Liver (tissue), 9 donors: ENCODE data around the gene XPNPEP3. TPM values are rescaled to one million over a fixed set of nuclear protein-coding genes. Genes with fewer than 3 reads are reported as not detected.

ENCODE experiments used
- DNase-seq: peaks from one replicate; pipeline ENCODE4 v3.0.0-alpha.2; 2017; ENCODE audit warnings: low spot score
- H3K27ac ChIP-seq, 2 donors: one replicate each; pipeline ENCODE4 v1.7.0; 2013; ENCODE audit warnings: inconsistent platforms in 2 of 2, low read length in 2 of 2, control low read depth in 1 of 2, low read depth in 1 of 2, mild to moderate bottlenecking in 1 of 2
- H3K27me3 ChIP-seq, 4 donors: one replicate each; pipeline versions ENCODE4 v1.6.1 to v1.7.0; 2013; ENCODE audit warnings: low read length in 3 of 4, inconsistent platforms in 1 of 4, mild to moderate bottlenecking in 1 of 4, moderate library complexity in 1 of 4; ENCODE audit not compliant: control insufficient read depth in 4 of 4, insufficient read depth in 4 of 4
- H3K36me3 ChIP-seq, 4 donors: one replicate each; pipeline versions ENCODE4 v1.6.1 to v1.7.0; 2013; ENCODE audit warnings: low read length in 3 of 4, mild to moderate bottlenecking in 3 of 4, low read depth in 1 of 4, moderate library complexity in 1 of 4; ENCODE audit not compliant: control insufficient read depth in 4 of 4, insufficient read depth in 3 of 4
- H3K4me1 ChIP-seq, 4 donors: one replicate each; pipeline versions ENCODE4 v1.6.1 to v1.7.0; 2013; ENCODE audit warnings: low read length in 3 of 4, mild to moderate bottlenecking in 3 of 4, moderate library complexity in 1 of 4; ENCODE audit not compliant: control insufficient read depth in 4 of 4, insufficient read depth in 4 of 4
- H3K4me3 ChIP-seq, 3 donors: one replicate each; pipeline versions ENCODE4 v1.6.1 to v1.7.0; 2013; ENCODE audit warnings: low read length in 3 of 3, control low read depth in 1 of 3, low read depth in 1 of 3, mild to moderate bottlenecking in 1 of 3
- H3K9ac ChIP-seq, 2 donors: one replicate each; pipeline ENCODE4 v1.7.0; 2013; ENCODE audit warnings: low read length in 2 of 2, mild to moderate bottlenecking in 2 of 2, moderate library complexity in 2 of 2, control low read depth in 1 of 2, low read depth in 1 of 2
- H3K9me3 ChIP-seq, 4 donors: one replicate each; pipeline versions ENCODE4 v1.6.1 to v1.7.0; 2013; ENCODE audit warnings: low read length in 3 of 4; ENCODE audit not compliant: control insufficient read depth in 4 of 4
- EGR1 ChIP-seq, 2 donors: IDR thresholded peaks; 2 replicates each; pipeline ENCODE4 v1.6.1; 2016 to 2018; ENCODE audit warnings: antibody characterized with exemption in 2 of 2, low read depth in 2 of 2
- FOXA1 ChIP-seq: IDR thresholded peaks from 2 replicates; pipeline ENCODE4 v1.6.1; 2016; ENCODE audit warnings: antibody characterized with exemption
- FOXA2 ChIP-seq: IDR thresholded peaks from 2 replicates; pipeline ENCODE4 v1.6.1; 2016; ENCODE audit warnings: antibody characterized with exemption
- GABPA ChIP-seq, 2 donors: IDR thresholded peaks in 1 of 2; conservative IDR thresholded peaks in 1 of 2; 2 replicates each; pipeline ENCODE4 v1.6.1; 2016; ENCODE audit warnings: antibody characterized with exemption in 2 of 2, mild to moderate bottlenecking in 1 of 2, moderate library complexity in 1 of 2
- HNF4A ChIP-seq, 2 donors: conservative IDR thresholded peaks; 2 replicates each; pipeline ENCODE4 v1.6.1; 2016; ENCODE audit warnings: antibody characterized with exemption in 2 of 2, mild to moderate bottlenecking in 2 of 2
- HNF4G ChIP-seq: IDR thresholded peaks from 2 replicates; pipeline ENCODE4 v1.6.1; 2016; ENCODE audit warnings: antibody characterized with exemption
- JUND ChIP-seq, 2 donors: IDR thresholded peaks; 2 replicates each; pipeline ENCODE4 v1.6.1; 2016; ENCODE audit warnings: antibody characterized with exemption in 2 of 2
- NR2F2 ChIP-seq: IDR thresholded peaks from 2 replicates; pipeline ENCODE4 v1.6.1; 2016; ENCODE audit warnings: antibody characterized with exemption
- RAD21 ChIP-seq, 2 donors: IDR thresholded peaks; 2 replicates each; pipeline ENCODE4 v1.6.1; 2016; ENCODE audit warnings: antibody characterized with exemption in 2 of 2, mild to moderate bottlenecking in 2 of 2
- RXRA ChIP-seq, 2 donors: IDR thresholded peaks; 2 replicates each; pipeline ENCODE4 v1.6.1; 2017 to 2018; ENCODE audit warnings: antibody characterized with exemption in 2 of 2, mild to moderate bottlenecking in 1 of 2
- SP1 ChIP-seq: IDR thresholded peaks from 2 replicates; pipeline ENCODE4 v1.6.1; 2018; ENCODE audit warnings: antibody characterized with exemption, mild to moderate bottlenecking
- TAF1 ChIP-seq: conservative IDR thresholded peaks from 2 replicates; pipeline ENCODE4 v1.6.1; 2016; ENCODE audit warnings: antibody characterized with exemption, mild to moderate bottlenecking
- YY1 ChIP-seq: IDR thresholded peaks from 2 replicates; pipeline ENCODE4 v1.6.1; 2016; ENCODE audit warnings: antibody characterized with exemption, mild to moderate bottlenecking
- WGBS: extraction: QIAGEN DNeasy Blood & Tissue Kit; methylation state at CpG from one replicate; pipeline ENCODE4 v1.1.7; 2013; 5-methylcytosine and 5-hydroxymethylcytosine counted together
- polyA plus RNA-seq, 2 donors: library from polyadenylated mRNA; stranded (reverse) in 1 of 2; unstranded in 1 of 2; fragments of 200-250 nt in 1 of 2; fragments of >200 nt in 1 of 2; fragmentation: Nextera tagmentation in 1 of 2; extraction: Ambion mirVana in 1 of 2; gene quantifications; one replicate each; pipeline versions ENCODE4 v1.2.1 to v1.2.3, GENCODE V29; 2013 to 2015
- total RNA-seq, 2 donors: library from RNA; depleted of rRNA; stranded (reverse); fragments of >200 nt; gene quantifications; one replicate each; pipeline ENCODE4 v1.2.3, GENCODE V29; 2014
- TF ChIP-seq, protein P1 (sequence below): IDR thresholded peaks from 2 replicates; pipeline ENCODE4 v1.6.1; 2016; ENCODE audit warnings: antibody characterized with exemption, mild to moderate bottlenecking
- TF ChIP-seq, protein P2 (sequence below): IDR thresholded peaks from 2 replicates; pipeline ENCODE4 v1.6.1; 2016; ENCODE audit warnings: antibody characterized with exemption
- TF ChIP-seq, protein P3 (sequence below): IDR thresholded peaks from 2 replicates; pipeline ENCODE4 v1.6.1; 2016; ENCODE audit warnings: antibody characterized with exemption
- TF ChIP-seq, protein P4 (sequence below): fragments of 150-350 bp; IDR thresholded peaks from 2 replicates; pipeline ENCODE4 v1.5.1; 2017; ENCODE audit warnings: improper control_type of control experiment, low read depth, low read length; ENCODE audit not compliant: missing input control
- TF ChIP-seq, protein P5 (sequence below): IDR thresholded peaks from 2 replicates; pipeline ENCODE4 v1.6.1; 2016; ENCODE audit warnings: antibody characterized with exemption
- donor health status: healthy.
- donor health status: healthy.
- donor health status: healthy.
- donor health status: healthy.
- donor health status: healthy.

Gene XPNPEP3
- total and polyA plus RNA-seq, 4 donors = 5.5 to 16.4 (median 8.6) TPM

DNA sequence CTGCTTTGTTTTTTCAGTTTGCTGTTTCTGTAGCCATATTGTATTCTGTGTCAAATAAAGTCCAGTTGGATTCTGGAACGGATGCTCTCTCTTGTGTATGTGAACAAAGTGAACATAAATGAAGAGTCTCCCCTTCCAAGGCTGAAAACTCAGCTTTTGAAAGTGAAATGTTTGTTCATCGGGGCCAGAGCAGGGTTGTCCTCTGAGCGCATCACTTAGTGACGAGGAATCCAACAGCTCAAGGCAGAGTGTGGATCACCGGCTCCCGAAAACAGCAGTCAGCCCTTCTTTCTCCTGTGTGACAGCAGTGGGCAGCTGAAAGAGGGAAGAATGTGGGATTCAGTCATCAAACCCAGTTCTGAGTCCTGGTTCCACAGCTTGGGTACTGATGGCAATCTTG, 115.6 kb downstream of the XPNPEP3 start:
- 97% methylated on average over 6 of the region's 6 CpGs for WGBS
- Histone ChIP-seq H3K36me3 (peaks cover 8 to 29% (median 16%) of the 10 kb centered on the region in 4 donors), H3K4me3 (no peak overlapping the region), H3K4me1 (no peaks in the 10 kb centered on the region), H3K27me3 (no peaks in the 10 kb centered on the region), H3K9me3 (no peaks in the 10 kb centered on the region), H3K9ac (no peak overlapping the region), H3K27ac (no peak overlapping the region)
- DNase-seq = no peak
- no peak for TF ChIP-seq FOXA1
- TF ChIP-seq, protein P1, sequence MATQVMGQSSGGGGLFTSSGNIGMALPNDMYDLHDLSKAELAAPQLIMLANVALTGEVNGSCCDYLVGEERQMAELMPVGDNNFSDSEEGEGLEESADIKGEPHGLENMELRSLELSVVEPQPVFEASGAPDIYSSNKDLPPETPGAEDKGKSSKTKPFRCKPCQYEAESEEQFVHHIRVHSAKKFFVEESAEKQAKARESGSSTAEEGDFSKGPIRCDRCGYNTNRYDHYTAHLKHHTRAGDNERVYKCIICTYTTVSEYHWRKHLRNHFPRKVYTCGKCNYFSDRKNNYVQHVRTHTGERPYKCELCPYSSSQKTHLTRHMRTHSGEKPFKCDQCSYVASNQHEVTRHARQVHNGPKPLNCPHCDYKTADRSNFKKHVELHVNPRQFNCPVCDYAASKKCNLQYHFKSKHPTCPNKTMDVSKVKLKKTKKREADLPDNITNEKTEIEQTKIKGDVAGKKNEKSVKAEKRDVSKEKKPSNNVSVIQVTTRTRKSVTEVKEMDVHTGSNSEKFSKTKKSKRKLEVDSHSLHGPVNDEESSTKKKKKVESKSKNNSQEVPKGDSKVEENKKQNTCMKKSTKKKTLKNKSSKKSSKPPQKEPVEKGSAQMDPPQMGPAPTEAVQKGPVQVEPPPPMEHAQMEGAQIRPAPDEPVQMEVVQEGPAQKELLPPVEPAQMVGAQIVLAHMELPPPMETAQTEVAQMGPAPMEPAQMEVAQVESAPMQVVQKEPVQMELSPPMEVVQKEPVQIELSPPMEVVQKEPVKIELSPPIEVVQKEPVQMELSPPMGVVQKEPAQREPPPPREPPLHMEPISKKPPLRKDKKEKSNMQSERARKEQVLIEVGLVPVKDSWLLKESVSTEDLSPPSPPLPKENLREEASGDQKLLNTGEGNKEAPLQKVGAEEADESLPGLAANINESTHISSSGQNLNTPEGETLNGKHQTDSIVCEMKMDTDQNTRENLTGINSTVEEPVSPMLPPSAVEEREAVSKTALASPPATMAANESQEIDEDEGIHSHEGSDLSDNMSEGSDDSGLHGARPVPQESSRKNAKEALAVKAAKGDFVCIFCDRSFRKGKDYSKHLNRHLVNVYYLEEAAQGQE = no peak
- no peak for TF ChIP-seq TAF1
- TF ChIP-seq, protein P2, sequence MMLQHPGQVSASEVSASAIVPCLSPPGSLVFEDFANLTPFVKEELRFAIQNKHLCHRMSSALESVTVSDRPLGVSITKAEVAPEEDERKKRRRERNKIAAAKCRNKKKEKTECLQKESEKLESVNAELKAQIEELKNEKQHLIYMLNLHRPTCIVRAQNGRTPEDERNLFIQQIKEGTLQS = no peak
- TF ChIP-seq HNF4A (conservative IDR thresholded peaks at IDR 0.05) = no peak
- TF ChIP-seq RAD21 (IDR thresholded peaks at IDR 0.05) = no peak
- no peak for TF ChIP-seq FOXA2
- TF ChIP-seq EGR1 (IDR thresholded peaks at IDR 0.05; ENCODE audit: low read depth in 2 of 2) = no peak

DNA sequence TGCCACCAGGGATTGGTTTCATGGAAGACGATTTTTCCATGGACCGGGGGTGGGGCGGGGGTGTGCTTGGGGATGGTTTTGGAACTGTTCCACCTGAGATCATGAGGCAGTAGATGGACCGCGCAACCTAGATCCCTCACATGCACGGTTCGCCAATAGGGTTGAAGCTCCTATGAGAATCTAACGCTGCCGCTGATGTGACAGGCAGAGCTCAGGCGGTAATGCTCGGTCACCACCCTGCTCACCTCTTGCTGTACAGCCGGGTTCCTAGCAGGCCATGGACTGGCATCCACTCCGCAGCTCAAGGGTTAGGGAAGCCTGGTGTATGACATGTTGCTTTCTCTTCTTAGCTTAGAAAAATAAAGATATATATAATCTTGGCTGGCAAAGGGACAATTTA, 116.2 kb downstream of the XPNPEP3 start:
- no peak for DNase-seq
- H3K4me3 ChIP-seq = no peak overlapping the region
- no peaks in the 10 kb centered on the region for H3K9me3 ChIP-seq
- no peak overlapping the region for H3K27ac ChIP-seq
- WGBS = 96% methylated on average over 13 of the region's 13 CpGs
- H3K36me3 ChIP-seq = peaks cover 8 to 24% (median 14%) of the 10 kb centered on the region in 4 donors
- H3K27me3 ChIP-seq = no peaks in the 10 kb centered on the region
- H3K4me1 ChIP-seq = no peaks in the 10 kb centered on the region
- no peak overlapping the region for H3K9ac ChIP-seq
- TF ChIP-seq JUND (IDR thresholded peaks at IDR 0.05) (no peak), SP1 (no peak), HNF4G (no peak), HNF4A (conservative IDR thresholded peaks at IDR 0.05) (no peak), TAF1 (no peak), NR2F2 (no peak), GABPA (IDR thresholded peaks at IDR 0.05 in 1 of 2, conservative IDR thresholded peaks at IDR 0.05 in 1 of 2) (no peak), EGR1 (IDR thresholded peaks at IDR 0.05; ENCODE audit: low read depth in 2 of 2) (no peak), RXRA (IDR thresholded peaks at IDR 0.05) (no peak), RAD21 (IDR thresholded peaks at IDR 0.05) (no peak), YY1 (no peak)
- TF ChIP-seq, protein P3, sequence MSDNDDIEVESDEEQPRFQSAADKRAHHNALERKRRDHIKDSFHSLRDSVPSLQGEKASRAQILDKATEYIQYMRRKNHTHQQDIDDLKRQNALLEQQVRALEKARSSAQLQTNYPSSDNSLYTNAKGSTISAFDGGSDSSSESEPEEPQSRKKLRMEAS = no peak
- TF ChIP-seq, protein P4, sequence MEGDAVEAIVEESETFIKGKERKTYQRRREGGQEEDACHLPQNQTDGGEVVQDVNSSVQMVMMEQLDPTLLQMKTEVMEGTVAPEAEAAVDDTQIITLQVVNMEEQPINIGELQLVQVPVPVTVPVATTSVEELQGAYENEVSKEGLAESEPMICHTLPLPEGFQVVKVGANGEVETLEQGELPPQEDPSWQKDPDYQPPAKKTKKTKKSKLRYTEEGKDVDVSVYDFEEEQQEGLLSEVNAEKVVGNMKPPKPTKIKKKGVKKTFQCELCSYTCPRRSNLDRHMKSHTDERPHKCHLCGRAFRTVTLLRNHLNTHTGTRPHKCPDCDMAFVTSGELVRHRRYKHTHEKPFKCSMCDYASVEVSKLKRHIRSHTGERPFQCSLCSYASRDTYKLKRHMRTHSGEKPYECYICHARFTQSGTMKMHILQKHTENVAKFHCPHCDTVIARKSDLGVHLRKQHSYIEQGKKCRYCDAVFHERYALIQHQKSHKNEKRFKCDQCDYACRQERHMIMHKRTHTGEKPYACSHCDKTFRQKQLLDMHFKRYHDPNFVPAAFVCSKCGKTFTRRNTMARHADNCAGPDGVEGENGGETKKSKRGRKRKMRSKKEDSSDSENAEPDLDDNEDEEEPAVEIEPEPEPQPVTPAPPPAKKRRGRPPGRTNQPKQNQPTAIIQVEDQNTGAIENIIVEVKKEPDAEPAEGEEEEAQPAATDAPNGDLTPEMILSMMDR = no peak
- TF ChIP-seq, protein P2 = no peak
- TF ChIP-seq, protein P1 = no peak
- TF ChIP-seq, protein P5, sequence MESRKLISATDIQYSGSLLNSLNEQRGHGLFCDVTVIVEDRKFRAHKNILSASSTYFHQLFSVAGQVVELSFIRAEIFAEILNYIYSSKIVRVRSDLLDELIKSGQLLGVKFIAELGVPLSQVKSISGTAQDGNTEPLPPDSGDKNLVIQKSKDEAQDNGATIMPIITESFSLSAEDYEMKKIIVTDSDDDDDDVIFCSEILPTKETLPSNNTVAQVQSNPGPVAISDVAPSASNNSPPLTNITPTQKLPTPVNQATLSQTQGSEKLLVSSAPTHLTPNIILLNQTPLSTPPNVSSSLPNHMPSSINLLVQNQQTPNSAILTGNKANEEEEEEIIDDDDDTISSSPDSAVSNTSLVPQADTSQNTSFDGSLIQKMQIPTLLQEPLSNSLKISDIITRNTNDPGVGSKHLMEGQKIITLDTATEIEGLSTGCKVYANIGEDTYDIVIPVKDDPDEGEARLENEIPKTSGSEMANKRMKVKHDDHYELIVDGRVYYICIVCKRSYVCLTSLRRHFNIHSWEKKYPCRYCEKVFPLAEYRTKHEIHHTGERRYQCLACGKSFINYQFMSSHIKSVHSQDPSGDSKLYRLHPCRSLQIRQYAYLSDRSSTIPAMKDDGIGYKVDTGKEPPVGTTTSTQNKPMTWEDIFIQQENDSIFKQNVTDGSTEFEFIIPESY = no peak
